Spleen (tissue), 7 donors: Measurements from ENCODE around the gene ITPR1.

Source experiments
- CTCF ChIP-seq, 11 experiments: fragments of 200-600 bp in 7 of 11; fragments of 450-650 bp in 4 of 11; sonication (generic) in 4 of 11; IDR thresholded peaks in 8 of 11; conservative IDR thresholded peaks in 3 of 11; 1 replicate in 7 of 11; 2 replicates in 4 of 11; pipeline versions ENCODE4 v1.4.0 to v1.8.0; 2016 to 2021; ENCODE audit warnings: antibody characterized with exemption in 11 of 11, inconsistent platforms in 4 of 11, mild to moderate bottlenecking in 1 of 11
- POLR2A ChIP-seq, 3 donors: fragments of 450-650 bp; IDR thresholded peaks; one replicate each; pipeline ENCODE4 v1.5.1; 2017; ENCODE audit warnings: antibody characterized with exemption in 3 of 3, mild to moderate bottlenecking in 1 of 3
- donor health status: DM: no; HTN: no; CAD: no; lungs with moderate emphysema.
- donor health status: DM: no; HTN: no; CAD: no.
- donor health status: DM: no; HTN: no; CAD: no.

- TF ChIP-seq CTCF (IDR thresholded peaks at IDR 0.05 in 8 of 11, conservative IDR thresholded peaks at IDR 0.05 in 3 of 11) (no peak), POLR2A (IDR thresholded peaks at IDR 0.05) (no peak)
These were observed 54.7 kb downstream of the ITPR1 start for GRCh38 chr3:4547799-4548198.
